H1 (cell line): ENCODE data around the gene BTNL8. TPM values are rescaled to one million over a fixed set of nuclear protein-coding genes. Genes with fewer than 3 reads are reported as not detected.

Experiments used
- CTCF ChIA-PET: fragments of 300-600 bp; sonication (Branson Sonifier 250); formaldehyde crosslinking; loops from one replicate; lab custom pipeline; 2021; ENCODE audit not compliant: partially characterized antibody; lab: Charles Lee
- POLR2A ChIA-PET: fragments of 300-600 bp; sonication (Branson Sonifier 250); formaldehyde crosslinking; loops from one replicate; lab custom pipeline; 2021; ENCODE audit warnings: inconsistent platforms; ENCODE audit not compliant: partially characterized antibody; lab: Charles Lee
- DNase-seq, 2 experiments: peaks; one replicate each; pipeline versions ENCODE4 v3.0.0 to v3.0.0-alpha.2; 2010 to 2022; ENCODE audit warnings: low spot score in 2 of 2, low read depth in 1 of 2, mixed read lengths in 1 of 2
- FAIRE-seq: peaks from 2 replicates; lab custom pipeline; 2011; peaks lifted over from hg19 to GRCh38; lab: Jason Lieb, UNC
- H2AFZ ChIP-seq: 2 replicates; pipeline ENCODE4 v1.8.1; 2012; ENCODE audit warnings: low read length, inconsistent platforms
- H2AK5ac ChIP-seq: 2 replicates; pipeline ENCODE4 v1.6.1; 2013; ENCODE audit warnings: low read depth, low read length
- H2BK120ac ChIP-seq: replicated peaks from 2 replicates; pipeline ENCODE3; 2013; ENCODE audit warnings: low read depth, low read length, inconsistent platforms
- H2BK12ac ChIP-seq: 2 replicates; pipeline ENCODE4 v1.6.1; 2013; ENCODE audit warnings: low read depth, low read length
- H2BK15ac ChIP-seq: 2 replicates; pipeline ENCODE4 v1.6.1; 2013; ENCODE audit warnings: low read length
- H2BK20ac ChIP-seq: 2 replicates; pipeline ENCODE4 v1.6.1; 2013; ENCODE audit warnings: low read length
- H2BK5ac ChIP-seq: 2 replicates; pipeline ENCODE4 v1.6.1; 2013; ENCODE audit warnings: low read depth, low read length
- H3K14ac ChIP-seq: 2 replicates; pipeline ENCODE4 v1.6.1; 2013; ENCODE audit warnings: inconsistent platforms; ENCODE audit not compliant: insufficient read length
- H3K18ac ChIP-seq: 2 replicates; pipeline ENCODE4 v1.6.1; 2013; ENCODE audit warnings: low read length; ENCODE audit errors: extremely low read depth
- H3K23ac ChIP-seq: 2 replicates; pipeline ENCODE4 v1.6.1; 2013; ENCODE audit warnings: inconsistent platforms; ENCODE audit not compliant: insufficient read length
- H3K23me2 ChIP-seq: 2 replicates; pipeline ENCODE4 v1.6.1; 2013; ENCODE audit warnings: low read depth, low read length
- H3K27ac ChIP-seq: 2 replicates; pipeline ENCODE4 v1.6.1; 2011; ENCODE audit warnings: low read depth, low read length, inconsistent platforms
- H3K27me3 ChIP-seq, 4 experiments: replicated peaks in 1 of 4; 1 replicate in 1 of 4; 2 replicates in 3 of 4; pipeline versions ENCODE4 v1.6.1 to v1.8.1; 2011 to 2013; ENCODE audit warnings: low read length in 3 of 4, mild to moderate bottlenecking in 3 of 4, inconsistent platforms in 2 of 4, mixed read lengths in 2 of 4, moderate library complexity in 1 of 4; ENCODE audit not compliant: control insufficient read depth in 3 of 4, insufficient read depth in 3 of 4; ENCODE audit errors: extremely low read depth in 1 of 4
- H3K36me3 ChIP-seq, 4 experiments: 2 replicates each; pipeline versions ENCODE4 v1.6.1 to v1.8.1; 2011 to 2013; ENCODE audit warnings: mild to moderate bottlenecking in 4 of 4, low read length in 3 of 4, moderate library complexity in 2 of 4, control low read depth in 1 of 4, inconsistent platforms in 1 of 4; ENCODE audit not compliant: insufficient read depth in 4 of 4, control insufficient read depth in 2 of 4
- H3K4ac ChIP-seq: replicated peaks from 2 replicates; pipeline ENCODE3; 2013; ENCODE audit warnings: low read length, low read depth, mixed read lengths, inconsistent platforms; ENCODE audit not compliant: insufficient read length
- H3K4me1 ChIP-seq, 4 experiments: replicated peaks in 1 of 4; 1 replicate in 1 of 4; 2 replicates in 3 of 4; pipeline versions ENCODE4 v1.6.1 to v1.8.1; 2011 to 2013; ENCODE audit warnings: low read length in 3 of 4, inconsistent platforms in 2 of 4, mixed read lengths in 1 of 4; ENCODE audit not compliant: insufficient read depth in 4 of 4, control insufficient read depth in 3 of 4
- H3K4me2 ChIP-seq, 2 experiments: 2 replicates each; pipeline versions ENCODE4 v1.6.1 to v1.8.1; 2011 to 2013; ENCODE audit warnings: low read depth in 2 of 2, low read length in 2 of 2, control low read depth in 1 of 2, inconsistent platforms in 1 of 2, mild to moderate bottlenecking in 1 of 2; ENCODE audit not compliant: insufficient read depth in 1 of 2
- H3K4me3 ChIP-seq, 4 experiments: fragments of 200-600, 300-600 bp in 1 of 4; sonication (generic), shearing (Covaris generic), sonication (Bioruptor Twin) in 1 of 4; 2 replicates each; pipeline versions ENCODE4 v1.5.1 to v1.8.1; 2011 to 2016; ENCODE audit warnings: low read length in 4 of 4, low read depth in 3 of 4, control low read depth in 2 of 4, inconsistent platforms in 2 of 4, mild to moderate bottlenecking in 2 of 4, mixed read lengths in 1 of 4, moderate library complexity in 1 of 4; ENCODE audit not compliant: insufficient read depth in 2 of 4; ENCODE audit errors: extremely low read depth in 1 of 4
- H3K56ac ChIP-seq: replicated peaks from 2 replicates; pipeline ENCODE3; 2013; ENCODE audit warnings: low read depth, mild to moderate bottlenecking, mixed read lengths, low read length, inconsistent platforms; ENCODE audit not compliant: insufficient read length
- H3K79me1 ChIP-seq: 2 replicates; pipeline ENCODE4 v1.6.1; 2013; ENCODE audit warnings: low read depth, low read length, control low read depth
- H3K79me2 ChIP-seq, 2 experiments: 2 replicates each; pipeline versions ENCODE4 v1.6.1 to v1.8.1; 2012 to 2013; ENCODE audit warnings: low read length in 2 of 2, mild to moderate bottlenecking in 2 of 2, inconsistent platforms in 1 of 2; ENCODE audit not compliant: insufficient read depth in 2 of 2, control insufficient read depth in 1 of 2
- H3K9ac ChIP-seq, 4 experiments: replicated peaks in 1 of 4; 1 replicate in 1 of 4; 2 replicates in 3 of 4; pipeline versions ENCODE4 v1.6.1 to v1.8.1; 2011 to 2013; ENCODE audit warnings: low read depth in 3 of 4, low read length in 3 of 4, control low read depth in 2 of 4, mild to moderate bottlenecking in 2 of 4, moderate library complexity in 2 of 4, inconsistent platforms in 1 of 4; ENCODE audit errors: extremely low read depth in 1 of 4
- H3K9me3 ChIP-seq, 2 experiments: 2 replicates each; pipeline versions ENCODE4 v1.6.1 to v1.8.1; 2012 to 2013; ENCODE audit warnings: mild to moderate bottlenecking in 2 of 2, moderate library complexity in 2 of 2, control low read depth in 1 of 2, inconsistent platforms in 1 of 2, low read depth in 1 of 2, low read length in 1 of 2, mixed read lengths in 1 of 2; ENCODE audit not compliant: insufficient read depth in 2 of 2
- H4K20me1 ChIP-seq, 2 experiments: replicated peaks in 1 of 2; 2 replicates each; pipeline versions ENCODE3 to v1.8.1; 2011 to 2013; ENCODE audit warnings: inconsistent platforms in 2 of 2, low read length in 2 of 2, mild to moderate bottlenecking in 1 of 2; ENCODE audit not compliant: insufficient read depth in 2 of 2, control insufficient read depth in 1 of 2
- H4K5ac ChIP-seq: 2 replicates; pipeline ENCODE4 v1.6.1; 2013; ENCODE audit warnings: low read length, low read depth, mixed read lengths, inconsistent platforms; ENCODE audit not compliant: insufficient read length
- H4K8ac ChIP-seq: 2 replicates; pipeline ENCODE4 v1.8.0; 2013; ENCODE audit warnings: mild to moderate bottlenecking, moderate library complexity, low read length, inconsistent platforms; ENCODE audit not compliant: insufficient read depth; ENCODE audit errors: extremely low read depth
- H4K91ac ChIP-seq: replicated peaks from 2 replicates; pipeline ENCODE3; 2013; ENCODE audit warnings: low read length, mixed read lengths, inconsistent platforms; ENCODE audit not compliant: insufficient read length
- GABPA ChIP-seq: IDR thresholded peaks from 2 replicates; pipeline ENCODE4 v1.6.1; 2011; ENCODE audit warnings: mild to moderate bottlenecking, low read length, moderate library complexity, borderline replicate concordance; ENCODE audit not compliant: insufficient read depth
- POLR2AphosphoS5 ChIP-seq: IDR thresholded peaks from 2 replicates; pipeline ENCODE4 v1.6.1; 2011; ENCODE audit warnings: low read depth, low read length
- RNF2 ChIP-seq: fragments of 200-900, 300-1000 bp; sonication (generic); IDR thresholded peaks from 2 replicates; pipeline ENCODE4 v1.7.1; 2016; ENCODE audit warnings: borderline replicate concordance, low read depth, mild to moderate bottlenecking, antibody characterized with exemption, low read length; ENCODE audit not compliant: poor library complexity, severe bottlenecking; ENCODE audit errors: missing control alignments
- SRF ChIP-seq: IDR thresholded peaks from 2 replicates; pipeline ENCODE4 v1.6.1; 2011; ENCODE audit warnings: mild to moderate bottlenecking, low read depth, low read length, moderate library complexity
- TAF7 ChIP-seq: optimal IDR thresholded peaks from 2 replicates; pipeline ENCODE3; 2011; ENCODE audit warnings: low read depth, mild to moderate bottlenecking, inconsistent platforms, low read length, moderate library complexity, borderline replicate concordance
- WGBS, 2 experiments: shearing (Covaris generic) in 1 of 2; methylation state at CpG; one replicate each; pipeline versions ENCODE4 v1.1.6 to v1.1.7; 2013 to 2015; ENCODE audit warnings: low lambda C conversion rate in 2 of 2, mixed read lengths in 2 of 2, inconsistent platforms in 1 of 2, low coverage in 1 of 2, missing lambda C conversion rate in 1 of 2; ENCODE audit not compliant: insufficient replicate concordance in 2 of 2, insufficient coverage in 1 of 2, insufficient read length in 1 of 2; ENCODE audit errors: extremely low coverage in 1 of 2, missing lambda C conversion rate in 1 of 2; 5-methylcytosine and 5-hydroxymethylcytosine counted together
- polyA plus RNA-seq, 7 experiments: library from polyadenylated mRNA; depleted of rRNA in 3 of 7; stranded (reverse) in 5 of 7; unstranded in 2 of 7; fragments of >200 nt in 5 of 7; fragments of 200-250 nt in 2 of 7; gene quantifications; 1 replicate in 5 of 7; 2 replicates in 1 of 7; 4 replicates in 1 of 7; pipeline versions ENCODE4 v1.2.1 to v1.2.3, GENCODE V29; 2011 to 2013; ENCODE audit warnings: missing spikeins in 2 of 7, mixed read lengths in 2 of 7
- total RNA-seq: library from RNA; stranded (reverse); fragmentation: NEBNext Ultra II Directional; extraction: Animal tissue kit (Norgen Biotek cat#: 25700); gene quantifications from 2 replicates; pipeline ENCODE4 v1.2.1, GENCODE V29; 2021
- TF ChIP-seq, protein P1 (sequence below): IDR thresholded peaks from 2 replicates; pipeline ENCODE4 v1.6.1; 2012; ENCODE audit warnings: inconsistent platforms

Gene BTNL8
- total and polyA plus RNA-seq, 2 of the 8 experiments (the other 6 are each of a cell fraction or from before 2014, with no cell fraction given) = 0.32 to 0.48 TPM

DNA sequence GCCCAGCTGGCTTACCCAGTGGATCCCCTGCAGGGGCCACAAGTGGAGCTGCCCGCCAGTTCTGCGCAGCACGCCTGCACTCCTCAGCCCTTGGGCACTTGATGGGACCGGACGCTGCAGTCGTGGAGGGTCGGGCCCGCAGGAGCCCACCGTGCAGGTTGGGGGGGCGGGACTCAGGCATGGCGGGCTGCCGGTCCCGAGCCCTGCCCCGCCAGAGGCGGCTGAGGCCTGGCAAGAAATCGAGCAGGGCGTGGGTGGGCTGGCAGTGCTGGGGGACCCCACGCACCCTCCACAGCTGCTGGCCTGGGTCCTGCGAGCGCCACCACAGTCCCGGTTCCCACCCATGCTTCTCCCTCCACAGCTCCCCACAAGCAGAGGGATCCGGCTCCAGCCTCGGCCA, 70.4 kb downstream of the BTNL8 start:
- H3K79me2 ChIP-seq = no peaks in the 10 kb centered on the region
- no peak overlapping the region for H4K91ac ChIP-seq
- H3K4me3 ChIP-seq = no peak overlapping the region
- 92% methylated on average over 23 of the region's 23 CpGs; no CpG with 5 or more reads in 1 of the 2 experiments for WGBS, 2 experiments
- no peak overlapping the region for H3K4me2 ChIP-seq
- POLR2A ChIA-PET = no interaction called here
- no peak overlapping the region for H2BK120ac ChIP-seq
- H2AK5ac ChIP-seq = no peak overlapping the region
- CTCF ChIA-PET = interaction anchor here (0.7 kb wide), 1 partner anchor 101 kb away, joined by 3 read pairs; no protein-coding TSS in a partner anchor
- H3K23me2 ChIP-seq = no peaks in the 10 kb centered on the region
- no peak overlapping the region for H2BK15ac ChIP-seq
- H3K14ac ChIP-seq = no peak overlapping the region
- no peak overlapping the region for H3K18ac ChIP-seq
- no peak overlapping the region for H3K23ac ChIP-seq
- H4K8ac ChIP-seq = 0 out of 2 replicates have a peak overlapping the region, but pooled peaks have one; percentile 14
- H2BK20ac ChIP-seq = no peak overlapping the region
- no peaks in the 10 kb centered on the region for H4K20me1 ChIP-seq
- no peak overlapping the region for H3K56ac ChIP-seq
- H3K4ac ChIP-seq = no peak overlapping the region
- no peaks in the 10 kb centered on the region for H3K27me3 ChIP-seq
- FAIRE-seq = no peak
- H3K36me3 ChIP-seq = no peaks in the 10 kb centered on the region
- no peaks in the 10 kb centered on the region for H3K4me1 ChIP-seq
- H3K9me3 ChIP-seq = peaks cover 19 to 34% of the 10 kb centered on the region in 2 experiments; a peak in 3 of 4 replicates
- H2BK12ac ChIP-seq = no peak overlapping the region
- no peak for TF ChIP-seq POLR2AphosphoS5
- no peak for TF ChIP-seq GABPA
- no peak for TF ChIP-seq TAF7
- no peak for TF ChIP-seq SRF
- TF ChIP-seq, protein P1, sequence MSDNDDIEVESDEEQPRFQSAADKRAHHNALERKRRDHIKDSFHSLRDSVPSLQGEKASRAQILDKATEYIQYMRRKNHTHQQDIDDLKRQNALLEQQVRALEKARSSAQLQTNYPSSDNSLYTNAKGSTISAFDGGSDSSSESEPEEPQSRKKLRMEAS = no peak
- no peak for TF ChIP-seq RNF2
- no peak for DNase-seq
- no peak overlapping the region for H4K5ac ChIP-seq
- no peak overlapping the region for H2BK5ac ChIP-seq
- H3K27ac ChIP-seq = no peak overlapping the region
- no peak overlapping the region for H2AFZ ChIP-seq
- no peak overlapping the region for H3K9ac ChIP-seq
- H3K79me1 ChIP-seq = no peaks in the 10 kb centered on the region
